Measurements from ENCODE around the gene DUT. TPM values are rescaled to one million over a fixed set of nuclear protein-coding genes. Genes with fewer than 3 reads are reported as not detected.

The DUT gene
- total and polyA plus RNA-seq, 2 of the 8 experiments (the other 6 are each of a cell fraction or from before 2014, with no cell fraction given) = 71.5 to 246 TPM

GRCh38 chr15:48361685-48362084 lies 30.5 kb downstream of the DUT start (continued):
- no peak for TF ChIP-seq TEAD4 (IDR thresholded peaks at IDR 0.05; ENCODE audit: low read depth, low read length)
- no peak for TF ChIP-seq TBP (IDR thresholded peaks at IDR 0.05; ENCODE audit: low read depth, low read length)
- no peak for TF ChIP-seq EP300 (IDR thresholded peaks at IDR 0.05; ENCODE audit: borderline replicate concordance in 1 of 2, low read depth in 2 of 2, low read length in 2 of 2)
- TF ChIP-seq SP4 (IDR thresholded peaks at IDR 0.05; ENCODE audit: low read length) = no peak
- no peak for TF ChIP-seq CBX8 (IDR thresholded peaks at IDR 0.05; ENCODE audit: borderline replicate concordance, low read depth, low read length)
- TF ChIP-seq NANOG (IDR thresholded peaks at IDR 0.05; ENCODE audit: insufficient read depth, low read depth, low read length, poor library complexity, severe bottlenecking) = no peak
- no peak for TF ChIP-seq E2F6 (IDR thresholded peaks at IDR 0.05)

All from H1 (cell line).